Panc1 (cell line): ENCODE data around the gene POU2F2. TPM values are rescaled to one million over a fixed set of nuclear protein-coding genes. Genes with fewer than 3 reads are reported as not detected.

Source experiments
- ATAC-seq: fragments of 200-7000 bp; cut with Tn5 transposase; 2 replicates; pipeline ENCODE4 v1.9.1; 2020; ENCODE audit warnings: mild to moderate bottlenecking, moderate library complexity
- BruUV-seq: library from RNA; stranded (reverse); fragments of 400-500 nt; replicated peaks from 2 replicates; lab custom pipeline; 2021; lab: Mats Ljungman, UMichigan
- CTCF ChIA-PET: fragments of 300-600 bp; sonication (Branson Sonifier 250); formaldehyde crosslinking; loops from one replicate; lab custom pipeline; 2022; ENCODE audit warnings: antibody characterized with exemption; lab: Charles Lee
- POLR2A ChIA-PET: fragments of 300-600 bp; sonication (Branson Sonifier 250); formaldehyde crosslinking; loops from one replicate; lab custom pipeline; 2022; ENCODE audit warnings: antibody characterized with exemption; lab: Charles Lee
- DNase-seq: peaks from one replicate; pipeline ENCODE4 v3.0.0-alpha.2; 2010; ENCODE audit warnings: low read depth, low spot score
- H3K27ac ChIP-seq: 2 replicates; pipeline ENCODE4 v1.5.1; 2011; ENCODE audit warnings: mild to moderate bottlenecking, low read length, inconsistent platforms
- H3K27me3 ChIP-seq: fragments of 200-500 bp; sonication (Bioruptor generic); 2 replicates; pipeline ENCODE4 v1.6.0; 2014; ENCODE audit warnings: low read length, inconsistent platforms; ENCODE audit not compliant: control insufficient read depth, insufficient read depth
- H3K36me3 ChIP-seq: fragments of 200-500 bp; sonication (Bioruptor generic); 2 replicates; pipeline ENCODE4 v1.5.1; 2014; ENCODE audit warnings: inconsistent platforms, mild to moderate bottlenecking, low read length, moderate library complexity; ENCODE audit not compliant: control insufficient read depth, insufficient read depth
- H3K4me1 ChIP-seq: 2 replicates; pipeline ENCODE4 v1.5.1; 2011; ENCODE audit warnings: inconsistent platforms, mild to moderate bottlenecking, low read length, moderate library complexity; ENCODE audit not compliant: control insufficient read depth, insufficient read depth
- H3K4me3 ChIP-seq, 2 experiments: 2 replicates each; pipeline ENCODE4 v1.5.1; 2011 to 2012; ENCODE audit warnings: low read depth in 2 of 2, low read length in 2 of 2, mild to moderate bottlenecking in 2 of 2, inconsistent platforms in 1 of 2, moderate library complexity in 1 of 2
- H3K9me3 ChIP-seq: fragments of 200-500 bp; sonication (Bioruptor generic); 2 replicates; pipeline ENCODE4 v1.5.1; 2014; ENCODE audit warnings: low read depth, mild to moderate bottlenecking, inconsistent platforms, low read length, moderate library complexity; ENCODE audit not compliant: control insufficient read depth, insufficient read depth
- CTCF ChIP-seq: fragments of 450-650 bp; IDR thresholded peaks from 2 replicates; pipeline ENCODE4 v1.5.1; 2017; ENCODE audit warnings: mild to moderate bottlenecking
- POLR2AphosphoS5 ChIP-seq: IDR thresholded peaks from 2 replicates; pipeline ENCODE4 v1.6.1; 2012; ENCODE audit warnings: mild to moderate bottlenecking, low read depth, low read length, moderate library complexity
- REST ChIP-seq, 2 experiments: IDR thresholded peaks; 2 replicates each; pipeline ENCODE4 v1.6.1; 2011 to 2012; ENCODE audit warnings: low read depth in 2 of 2, control low read depth in 1 of 2, low read length in 1 of 2, mild to moderate bottlenecking in 1 of 2, moderate library complexity in 1 of 2; ENCODE audit not compliant: insufficient read depth in 1 of 2
- SIN3A ChIP-seq: IDR thresholded peaks from 2 replicates; pipeline ENCODE4 v1.6.1; 2012; ENCODE audit warnings: low read depth, mild to moderate bottlenecking, low read length, moderate library complexity, borderline replicate concordance; ENCODE audit not compliant: insufficient read depth
- TCF7L2 ChIP-seq: IDR thresholded peaks from 2 replicates; pipeline ENCODE4 v1.6.1; 2011; ENCODE audit warnings: mild to moderate bottlenecking, low read depth, low read length, inconsistent platforms
- in situ Hi-C: cut with HindIII; loops from 2 replicates; pipeline ENCODE4 v1.10.0; 2016; ENCODE audit warnings: low sequenced_read_pairs, low pct_unique_long_range_greater_than_20kb
- intact Hi-C: fragments of 100-400 bp; cut with micrococcal nuclease; formaldehyde crosslinking; loops from one replicate; pipeline ENCODE4 v1.10.0; 2022; ENCODE audit not compliant: unreplicated experiment
- total RNA-seq: library from RNA; stranded (reverse); gene quantifications from one replicate; pipeline ENCODE4 v1.2.1, GENCODE V29; 2021; ENCODE audit not compliant: unreplicated experiment

POU2F2 gene
- total RNA-seq, 1 experiment from 2014 or later, result 0.10 TPM

GRCh38 chr19:42149447-42150202 is 17.4 kb upstream of the POU2F2 start:
- ChIA-PET CTCF (interaction anchor here (1.0 kb wide), 1 partner anchor 17 kb away, joined by 3 read pairs; the partner anchor contains the start of gene POU2F2), POLR2A (no interaction called here)
- in situ Hi-C loops, result no loop called here
- intact Hi-C loops, result no loop called here
- no peak overlapping the region for H3K27ac ChIP-seq
- no peaks in the 10 kb centered on the region for H3K9me3 ChIP-seq
- H3K4me1 ChIP-seq, result no peaks in the 10 kb centered on the region
- DNase-seq, result no peak
- ATAC-seq, result 0 out of 2 replicates have a peak, but pooled peaks have one; percentile 29
- no peaks in the 10 kb centered on the region for H3K36me3 ChIP-seq
- no peak overlapping the region for H3K4me3 ChIP-seq
- no peaks in the 10 kb centered on the region; the same call in 1 of the 2 replicates for H3K27me3 ChIP-seq
- BruUV-seq, result no TSS peak
- TF ChIP-seq CTCF, result no peak
- no peak for TF ChIP-seq REST (IDR thresholded peaks at IDR 0.05; ENCODE audit: insufficient read depth in 1 of 2, low read depth in 2 of 2, low read length in 1 of 2)
- no peak for TF ChIP-seq TCF7L2
- no peak for TF ChIP-seq SIN3A
- no peak for TF ChIP-seq POLR2AphosphoS5

GRCh38 chr19:42148266-42148665 is 16.0 kb upstream of the POU2F2 start:
- Histone ChIP-seq H3K9me3 (no peaks in the 10 kb centered on the region), H3K27ac (no peak overlapping the region), H3K4me1 (no peaks in the 10 kb centered on the region), H3K4me3 (no peak overlapping the region), H3K36me3 (no peaks in the 10 kb centered on the region), H3K27me3 (no peaks in the 10 kb centered on the region; the same call in 1 of the 2 replicates)
- DNase-seq (no peak), ATAC-seq (no peak)
- in situ Hi-C loops (no loop called here), intact Hi-C loops (no loop called here)
- TF ChIP-seq TCF7L2 (no peak), SIN3A (no peak), POLR2AphosphoS5 (no peak), REST (IDR thresholded peaks at IDR 0.05; ENCODE audit: insufficient read depth in 1 of 2, low read depth in 2 of 2, low read length in 1 of 2) (no peak), CTCF (no peak)
- CTCF ChIA-PET, result no interaction called here
- BruUV-seq, result no TSS peak
- POLR2A ChIA-PET, result no interaction called here
